ENCODE data around the gene IRF2BPL. TPM values are rescaled to one million over a fixed set of nuclear protein-coding genes. Genes with fewer than 3 reads are reported as not detected.

Gene IRF2BPL
- total and polyA plus RNA-seq, 2 of the 8 experiments (the other 6 are each of a cell fraction or from before 2014, with no cell fraction given): 18.8 to 57.0 TPM

DNA sequence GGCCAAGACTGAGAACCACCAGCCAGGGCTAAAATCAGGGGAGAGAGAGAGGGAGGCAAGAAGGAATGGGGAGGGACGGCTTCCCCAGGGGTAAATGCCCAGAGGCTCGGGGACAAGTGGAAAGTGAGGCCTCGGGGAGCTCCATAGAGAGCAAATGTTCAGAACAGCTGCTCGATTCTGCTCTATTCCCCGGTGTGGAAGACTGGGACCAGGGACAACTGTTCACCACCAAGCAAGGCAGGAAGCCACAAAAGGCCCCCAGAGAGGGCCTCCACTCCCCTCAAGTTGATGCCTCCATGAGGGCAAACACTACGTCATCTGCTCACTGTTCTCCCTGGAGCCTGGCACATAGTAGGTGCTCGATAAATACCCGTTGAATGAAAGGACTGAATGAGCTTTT is 53.5 kb downstream of the IRF2BPL start (continued):
- no peak for TF ChIP-seq SIX5 (IDR thresholded peaks at IDR 0.05; ENCODE audit: low read depth, low read length)
- TF ChIP-seq, protein P1, sequence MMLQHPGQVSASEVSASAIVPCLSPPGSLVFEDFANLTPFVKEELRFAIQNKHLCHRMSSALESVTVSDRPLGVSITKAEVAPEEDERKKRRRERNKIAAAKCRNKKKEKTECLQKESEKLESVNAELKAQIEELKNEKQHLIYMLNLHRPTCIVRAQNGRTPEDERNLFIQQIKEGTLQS (IDR thresholded peaks at IDR 0.05; ENCODE audit: insufficient read depth, low read depth, low read length): no peak

Other genes starting within 250 kb of the IRF2BPL start
- gene ANGEL1, start 215.8 kb downstream of the IRF2BPL start, total RNA-seq (2021; fragmentation: NEBNext Ultra II Directional; extraction: Animal tissue kit (Norgen Biotek cat#: 25700)): 23.1 and 26.8 TPM in 2 replicates
- 27.2 and 31.6 TPM in 2 replicates for gene ANGEL1, start 215.8 kb downstream of the IRF2BPL start, polyA plus RNA-seq (2011; rRNA removed)
- not detected in 2 replicates for gene LRRC74A, start 202.3 kb downstream of the IRF2BPL start, total RNA-seq (2021; fragmentation: NEBNext Ultra II Directional; extraction: Animal tissue kit (Norgen Biotek cat#: 25700))
- not detected in 2 replicates for gene LRRC74A, start 202.3 kb downstream of the IRF2BPL start, polyA plus RNA-seq (2011; rRNA removed)
- 31.7 and 32.7 TPM in 2 replicates for gene CIPC, start 69.5 kb upstream of the IRF2BPL start, total RNA-seq (2021; fragmentation: NEBNext Ultra II Directional; extraction: Animal tissue kit (Norgen Biotek cat#: 25700))
- 13.3 and 13.9 TPM in 2 replicates for gene CIPC, start 69.5 kb upstream of the IRF2BPL start, polyA plus RNA-seq (2011; rRNA removed)
- 55.2 and 59.3 TPM in 2 replicates for gene ZDHHC22, start 113.1 kb upstream of the IRF2BPL start, total RNA-seq (2021; fragmentation: NEBNext Ultra II Directional; extraction: Animal tissue kit (Norgen Biotek cat#: 25700))
- 23.8 and 30.7 TPM in 2 replicates for gene ZDHHC22, start 113.1 kb upstream of the IRF2BPL start, polyA plus RNA-seq (2011; rRNA removed)
- gene TMEM63C, start 153.1 kb upstream of the IRF2BPL start, total RNA-seq (2021; fragmentation: NEBNext Ultra II Directional; extraction: Animal tissue kit (Norgen Biotek cat#: 25700)): 7.0 and 7.6 TPM in 2 replicates
- 3.0 and 3.7 TPM in 2 replicates for gene TMEM63C, start 153.1 kb upstream of the IRF2BPL start, polyA plus RNA-seq (2011; rRNA removed)
- 0.30 and 0.55 TPM in 2 replicates for gene NGB, start 242.5 kb upstream of the IRF2BPL start, total RNA-seq (2021; fragmentation: NEBNext Ultra II Directional; extraction: Animal tissue kit (Norgen Biotek cat#: 25700))
- 0.60 and 0.78 TPM in 2 replicates for gene NGB, start 242.5 kb upstream of the IRF2BPL start, polyA plus RNA-seq (2011; rRNA removed)